Measurements from ENCODE around the gene RGS5. TPM values are rescaled to one million over a fixed set of nuclear protein-coding genes. Genes with fewer than 3 reads are reported as not detected.

The RGS5 gene
- total and polyA plus RNA-seq, 8 donors, result 29.4 to 314 (median 127) TPM

GRCh38 chr1:163203561-163203960 is 845 bp upstream of the RGS5 start:
- Histone ChIP-seq H3K36me3 (no peaks in the 10 kb centered on the region), H3K9me3 (no peaks in the 10 kb centered on the region), H3K27ac (peak overlapping the region in 2 of 5 donors; percentile 19 to 47), H3K4me1 (peaks cover 0 to 22% (median 10%) of the 10 kb centered on the region in 4 donors), H3K27me3 (no peaks in the 10 kb centered on the region), H3K4me3 (peak overlapping the region in 1 of 4 donors; percentile 36)
- intact Hi-C loops (cut with DNase I; ENCODE audit: low total_unique reads), result no loop called here
- TF ChIP-seq CTCF (IDR thresholded peaks at IDR 0.05), result no peak
- TF ChIP-seq POLR2AphosphoS5 (IDR thresholded peaks at IDR 0.05), result no peak
- no peak for TF ChIP-seq POLR2A (IDR thresholded peaks at IDR 0.05)
- no peak for TF ChIP-seq EP300 (IDR thresholded peaks at IDR 0.05)
- DNase-seq, result no peak
- WGBS, 5 donors, result 29 to 45% (median 43%) methylated on average over 1 of the region's 1 CpG

- no peak for DNase-seq
- no peaks in the 10 kb centered on the region for H3K27me3 ChIP-seq
- H3K9me3 ChIP-seq, result no peaks in the 10 kb centered on the region
- no peak overlapping the region for H3K27ac ChIP-seq
- no peaks in the 10 kb centered on the region for H3K36me3 ChIP-seq
- TF ChIP-seq POLR2AphosphoS5 (IDR thresholded peaks at IDR 0.05), result no peak
- TF ChIP-seq CTCF (IDR thresholded peaks at IDR 0.05), result no peak
- no peak for TF ChIP-seq POLR2A (IDR thresholded peaks at IDR 0.05)
- peaks cover 0 to 25% (median 10%) of the 10 kb centered on the region in 4 donors for H3K4me1 ChIP-seq
- WGBS, 5 donors, result 50 to 74% (median 69%) methylated on average over 1 of the region's 1 CpG
- intact Hi-C loops (cut with DNase I; ENCODE audit: low total_unique reads), result no loop called here
- peak overlapping the region; percentile 15 to 36 (median 22) for H3K4me3 ChIP-seq
These were observed 810 bp downstream of the RGS5 start for GRCh38 chr1:163201906-163202305.

GRCh38 chr1:163197022-163197421 is 5.7 kb downstream of the RGS5 start:
- WGBS, 5 donors, result 66 to 90% (median 79%) methylated on average over 4 of the region's 4 CpGs
- H3K36me3 ChIP-seq, result no peaks in the 10 kb centered on the region
- no peaks in the 10 kb centered on the region for H3K27me3 ChIP-seq
- H3K9me3 ChIP-seq, result no peaks in the 10 kb centered on the region
- DNase-seq, result no peak
- H3K4me1 ChIP-seq, result peaks cover 0 to 23% (median 7%) of the 10 kb centered on the region in 4 donors
- TF ChIP-seq POLR2A (IDR thresholded peaks at IDR 0.05), result no peak
- no peak for TF ChIP-seq EP300 (IDR thresholded peaks at IDR 0.05)
- H3K4me3 ChIP-seq, result peak overlapping the region in 1 of 4 donors; percentile 20
- peak overlapping the region in 1 of 5 donors; percentile 10 for H3K27ac ChIP-seq
- intact Hi-C loops (cut with DNase I; ENCODE audit: low total_unique reads), result no loop called here

GRCh38 chr1:163196449-163196787 is 6.3 kb downstream of the RGS5 start:
- peaks cover 0 to 21% (median 7%) of the 10 kb centered on the region in 4 donors for H3K4me1 ChIP-seq
- H3K4me3 ChIP-seq, result peak overlapping the region in 1 of 4 donors; percentile 20
- H3K27me3 ChIP-seq, result no peaks in the 10 kb centered on the region
- TF ChIP-seq CTCF (IDR thresholded peaks at IDR 0.05) (no peak), POLR2AphosphoS5 (IDR thresholded peaks at IDR 0.05) (no peak), EP300 (IDR thresholded peaks at IDR 0.05) (no peak), POLR2A (IDR thresholded peaks at IDR 0.05) (no peak)
- H3K9me3 ChIP-seq, result no peaks in the 10 kb centered on the region
- DNase-seq, result no peak
- no peaks in the 10 kb centered on the region for H3K36me3 ChIP-seq
- intact Hi-C loops (cut with DNase I; ENCODE audit: low total_unique reads), result no loop called here
- H3K27ac ChIP-seq, result no peak overlapping the region

GRCh38 chr1:163195728-163196448 is 6.8 kb downstream of the RGS5 start:
- H3K36me3 ChIP-seq, result no peaks in the 10 kb centered on the region
- TF ChIP-seq POLR2A (IDR thresholded peaks at IDR 0.05) (no peak), POLR2AphosphoS5 (IDR thresholded peaks at IDR 0.05) (peak in 2 of 3 donors; percentile 64 to 82), EP300 (IDR thresholded peaks at IDR 0.05) (no peak), CTCF (IDR thresholded peaks at IDR 0.05) (no peak)
- H3K4me1 ChIP-seq, result peaks cover 0 to 21% (median 7%) of the 10 kb centered on the region in 4 donors
- WGBS, 5 donors, result 13 to 39% (median 29%) methylated on average over 5 of the region's 5 CpGs
- intact Hi-C loops (cut with DNase I; ENCODE audit: low total_unique reads), result no loop called here
- peak in 1 of 2 donors; percentile 51 for DNase-seq
- H3K9me3 ChIP-seq, result no peaks in the 10 kb centered on the region
- no peaks in the 10 kb centered on the region for H3K27me3 ChIP-seq
- H3K4me3 ChIP-seq, result no peak overlapping the region
- H3K27ac ChIP-seq, result peak overlapping the region in 1 of 5 donors; percentile 10
